A375 (cell line): Measurements from ENCODE around the gene MAJIN. TPM values are rescaled to one million over a fixed set of nuclear protein-coding genes. Genes with fewer than 3 reads are reported as not detected.

Experiments used
- small RNA-seq: library from RNA; depleted of rRNA; stranded (forward); fragments of <200 nt; gene quantifications from one replicate; pipeline ENCODE3, GENCODE V24; 2014
- total RNA-seq: library from RNA; depleted of rRNA; stranded (reverse); fragments of >200 nt; shearing (Covaris generic); gene quantifications from 2 replicates; pipeline ENCODE4 v1.2.3, GENCODE V29; 2014; rRNA removed

Gene MAJIN, protein sequence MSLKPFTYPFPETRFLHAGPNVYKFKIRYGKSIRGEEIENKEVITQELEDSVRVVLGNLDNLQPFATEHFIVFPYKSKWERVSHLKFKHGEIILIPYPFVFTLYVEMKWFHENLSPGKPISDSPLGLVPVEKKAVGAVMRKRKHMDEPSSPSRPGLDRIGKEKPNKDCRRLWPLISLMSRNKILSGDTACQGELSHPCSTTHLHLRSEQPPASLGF
- not detected in 2 replicates for total RNA-seq

GRCh38 chr11:64971421-64972233 lies at the start of gene MAJIN:
Gene MAJIN, minus strand, starts transcription at chr11:64972108. Its CDS starts 12,703 bp downstream, at chr11:64959405.

GRCh38 chr11:65013888-65014725 lies 42.2 kb upstream of the MAJIN start, which contains the start of gene ARL2:
Gene ARL2, plus strand, starts transcription at chr11:65014160. Its CDS starts 48 bp downstream, at chr11:65014208.

GRCh38 chr11:64996710-64997380 lies 24.9 kb upstream of the MAJIN start, which contains the start of gene BATF2:
Gene BATF2, minus strand, starts transcription at chr11:64996971. Its CDS starts 57 bp downstream, at chr11:64996914.

GRCh38 chr11:64935359-64936081 lies 36.4 kb downstream of the MAJIN start, which contains the start of gene GPHA2:
Gene GPHA2, minus strand, starts transcription at chr11:64935893. Its CDS starts 433 bp downstream, at chr11:64935460.

DNA sequence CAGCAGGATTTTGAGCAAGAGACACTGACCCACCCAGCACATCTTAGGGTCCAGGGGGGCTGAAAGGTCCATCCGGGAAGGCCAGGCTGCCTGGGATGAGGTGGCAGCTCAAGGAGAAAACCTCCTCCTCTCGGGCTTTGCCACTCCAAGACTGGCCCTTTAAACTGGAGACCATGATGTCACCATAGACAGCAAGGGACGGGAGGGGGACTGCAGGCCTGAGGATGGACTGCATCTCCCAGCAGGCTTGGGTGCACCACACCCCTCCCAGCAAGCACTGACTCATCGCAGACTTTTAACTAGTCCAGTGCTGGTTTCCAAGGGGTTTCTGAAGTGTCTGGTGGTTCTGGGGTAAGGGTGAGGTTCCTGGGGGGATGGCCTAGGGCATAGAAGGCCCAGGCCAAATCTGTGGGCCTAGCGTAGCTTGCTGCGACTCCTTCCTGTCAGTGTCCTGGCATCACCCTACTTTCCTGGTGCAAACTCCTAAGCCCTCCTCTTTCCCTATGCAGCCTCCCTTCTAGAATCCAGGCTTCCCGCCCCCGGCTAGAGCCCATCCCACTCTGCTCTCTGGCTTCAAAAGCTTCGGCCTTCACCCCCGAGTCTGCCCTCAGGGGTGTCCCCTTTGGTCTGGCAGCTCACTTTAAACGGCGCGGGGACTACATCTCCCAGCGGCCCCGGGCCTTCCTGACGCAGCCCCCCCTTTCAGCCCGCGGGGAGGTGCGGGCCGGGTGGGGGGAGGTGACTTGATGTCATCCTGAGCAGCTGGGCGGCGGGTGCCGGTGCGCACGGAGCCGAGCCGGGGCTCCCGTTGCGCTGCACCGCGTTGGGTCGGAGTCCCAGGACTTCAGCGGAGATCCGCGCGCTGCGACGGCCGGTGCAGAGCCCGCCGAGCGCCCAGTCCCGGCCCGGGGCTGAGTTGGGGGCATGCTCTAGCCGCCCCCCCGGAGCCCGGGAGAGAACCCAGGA lies 47.7 kb downstream of the MAJIN start, which contains the start of gene PPP2R5B:
Gene PPP2R5B (plus strand): TSS at position 746 of the 966 bp plus-strand sequence. CDS start 1,046 bp downstream, outside the sequence.

GRCh38 chr11:64916775-64917662 lies 54.9 kb downstream of the MAJIN start, which contains the start of gene ATG2A:
Gene ATG2A, minus strand, starts transcription at chr11:64917209. Its CDS starts 74 bp downstream, at chr11:64917135.

Small RNA genes within 50 kb of the gene (small RNA-seq; reads per million reads assigned to genes)
- not detected for gene MIR6749
- gene MIR6750, result not detected
- not detected for gene MIR6879

Other genes with a start within 250 kb of the MAJIN start
- 0.24 and 0.26 TPM in 2 replicates for gene NRXN2, start 248.9 kb downstream of the MAJIN start, total RNA-seq
- 0.19 TPM in 1 of 2 replicates, not detected in the other for gene RASGRP2, start 228.0 kb downstream of the MAJIN start, total RNA-seq
- 0.79 and 3.4 TPM in 2 replicates for gene PYGM, start 212.1 kb downstream of the MAJIN start, total RNA-seq
- gene SF1, start 193.6 kb downstream of the MAJIN start, total RNA-seq, result 242 and 318 TPM in 2 replicates
- gene MAP4K2, start 168.9 kb downstream of the MAJIN start, total RNA-seq, result 24.3 and 25.6 TPM in 2 replicates
- 21.1 and 22.3 TPM in 2 replicates for gene MEN1, start 161.6 kb downstream of the MAJIN start, total RNA-seq
- 0.29 and 0.57 TPM in 2 replicates for gene CDC42BPG, start 127.5 kb downstream of the MAJIN start, total RNA-seq
- 86.6 and 93.6 TPM in 2 replicates for gene EHD1, start 93.5 kb downstream of the MAJIN start, total RNA-seq
- gene ATG2A, start 54.9 kb downstream of the MAJIN start, total RNA-seq, result 19.0 and 19.6 TPM in 2 replicates
- gene PPP2R5B, start 47.4 kb downstream of the MAJIN start, total RNA-seq, result 10.2 and 10.6 TPM in 2 replicates
- gene GPHA2, start 36.2 kb downstream of the MAJIN start, total RNA-seq, result not detected in 2 replicates
- 1.3 TPM in 2 replicates for gene BATF2, start 24.9 kb upstream of the MAJIN start, total RNA-seq
- gene ARL2, start 42.1 kb upstream of the MAJIN start, total RNA-seq, result 235 and 274 TPM in 2 replicates
- gene SNX15, start 55.3 kb upstream of the MAJIN start, total RNA-seq, result 16.9 and 18.6 TPM in 2 replicates
- 21.5 and 22.5 TPM in 2 replicates for gene SAC3D1, start 69.1 kb upstream of the MAJIN start, total RNA-seq
- gene NAALADL1, start 86.4 kb upstream of the MAJIN start, total RNA-seq, result not detected in 2 replicates
- gene CDCA5, start 111.9 kb upstream of the MAJIN start, total RNA-seq, result 56.8 and 61.9 TPM in 2 replicates
- 58.4 and 65.3 TPM in 2 replicates for gene ZFPL1, start 112.1 kb upstream of the MAJIN start, total RNA-seq
- gene VPS51, start 124.1 kb upstream of the MAJIN start, total RNA-seq, result 184 and 252 TPM in 2 replicates
- gene TM7SF2, start 139.8 kb upstream of the MAJIN start, total RNA-seq, result 13.3 and 20.5 TPM in 2 replicates
- gene ZNHIT2, start 145.6 kb upstream of the MAJIN start, total RNA-seq, result 42.7 and 50.7 TPM in 2 replicates
- gene FAU, start 150.0 kb upstream of the MAJIN start, total RNA-seq, result 892 and 982 TPM in 2 replicates
- gene MRPL49, start 150.2 kb upstream of the MAJIN start, total RNA-seq, result 96.8 and 105 TPM in 2 replicates
- gene SYVN1, start 162.4 kb upstream of the MAJIN start, total RNA-seq, result 11.6 and 14.1 TPM in 2 replicates
- not detected in 2 replicates for gene SPDYC, start 198.1 kb upstream of the MAJIN start, total RNA-seq
- 65.5 and 67.5 TPM in 2 replicates for gene CAPN1, start 209.8 kb upstream of the MAJIN start, total RNA-seq